GM19193 (cell line): ENCODE results near the gene FAM234A.

Source experiments
- POLR2A ChIP-seq: IDR thresholded peaks from 4 replicates; pipeline ENCODE4 v1.6.1; 2011; ENCODE audit not compliant: insufficient read depth, insufficient read length; ENCODE audit errors: extremely low read depth

The FAM234A gene

GRCh38 chr16:259814-260253, 25.2 kb downstream of the FAM234A start:
- no peak for TF ChIP-seq POLR2A

GRCh38 chr16:260326-260725, 25.7 kb downstream of the FAM234A start:
- no peak for TF ChIP-seq POLR2A

- TF ChIP-seq POLR2A: no peak
These were observed 26.5 kb downstream of the FAM234A start for GRCh38 chr16:261031-261691.

- no peak for TF ChIP-seq POLR2A
These were observed 27.6 kb downstream of the FAM234A start for GRCh38 chr16:262121-262745.

GRCh38 chr16:263182-263774, 28.7 kb downstream of the FAM234A start:
- TF ChIP-seq POLR2A: no peak

- no peak for TF ChIP-seq POLR2A
These were observed 29.3 kb downstream of the FAM234A start for GRCh38 chr16:263944-264343.

GRCh38 chr16:264440-264951, 29.9 kb downstream of the FAM234A start:
- TF ChIP-seq POLR2A: no peak

GRCh38 chr16:265002-265529, 30.4 kb downstream of the FAM234A start:
- no peak for TF ChIP-seq POLR2A

- TF ChIP-seq POLR2A: no peak
These were observed 31.1 kb downstream of the FAM234A start for GRCh38 chr16:265711-266110.

GRCh38 chr16:266258-267164, 31.9 kb downstream of the FAM234A start:
- no peak for TF ChIP-seq POLR2A

- TF ChIP-seq POLR2A: no peak
These were observed 33.8 kb downstream of the FAM234A start for GRCh38 chr16:268141-269053.

- TF ChIP-seq POLR2A: no peak
These were observed 34.6 kb downstream of the FAM234A start for GRCh38 chr16:269061-269796.
